Measurements from ENCODE around the gene MAP3K13. TPM values are rescaled to one million over a fixed set of nuclear protein-coding genes. Genes with fewer than 3 reads are reported as not detected.

The MAP3K13 gene
- total and polyA plus RNA-seq, 2 of the 13 experiments (the other 11 are each of a cell fraction or from before 2014, with no cell fraction given): 24.2 to 26.5 TPM

DNA sequence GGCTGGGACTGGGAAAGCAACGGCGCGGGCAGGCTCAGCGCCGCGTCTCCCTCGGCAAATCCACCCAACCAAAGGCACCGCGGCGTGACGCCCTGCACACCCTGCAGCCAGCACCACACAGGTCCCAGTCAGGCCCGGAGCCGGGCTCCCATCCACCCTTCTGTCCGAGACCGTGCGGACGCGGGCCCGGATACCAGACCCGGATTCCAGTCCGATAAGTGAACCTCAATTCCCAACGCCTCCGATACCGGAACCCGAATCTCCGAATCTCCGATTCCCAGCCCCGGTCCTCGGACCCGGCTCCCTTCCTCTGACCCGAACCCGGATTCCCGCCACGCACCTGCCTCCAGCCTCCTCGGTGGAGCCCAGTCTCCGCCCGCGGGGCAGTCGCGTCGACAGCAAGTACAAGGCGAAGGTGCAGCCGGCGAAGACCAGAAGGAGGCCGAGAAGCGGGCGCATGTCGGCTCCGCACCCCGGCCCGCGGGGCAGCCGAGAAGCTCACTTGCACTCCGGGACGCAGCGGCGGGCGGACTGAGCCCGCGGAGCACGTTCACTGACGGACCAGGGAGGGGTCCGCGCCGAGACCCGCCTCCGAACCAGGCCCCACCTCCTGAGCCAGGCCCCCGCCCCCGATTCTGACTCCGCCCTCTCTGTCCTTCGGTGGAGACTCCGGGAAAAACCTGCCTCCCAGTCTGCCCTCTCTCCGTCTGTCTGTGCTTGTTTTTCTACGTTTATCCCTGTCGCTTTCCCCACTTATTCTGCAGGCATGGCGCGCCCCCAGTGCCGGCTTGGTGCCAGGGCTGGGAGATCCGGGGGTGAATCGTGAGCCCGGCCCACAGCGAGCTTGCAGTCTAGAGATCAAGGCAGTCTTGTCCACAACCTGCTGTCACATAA is 135.8 kb downstream of the MAP3K13 start, which contains the start of gene TMEM41A (continued):
- TF ChIP-seq, protein P1, sequence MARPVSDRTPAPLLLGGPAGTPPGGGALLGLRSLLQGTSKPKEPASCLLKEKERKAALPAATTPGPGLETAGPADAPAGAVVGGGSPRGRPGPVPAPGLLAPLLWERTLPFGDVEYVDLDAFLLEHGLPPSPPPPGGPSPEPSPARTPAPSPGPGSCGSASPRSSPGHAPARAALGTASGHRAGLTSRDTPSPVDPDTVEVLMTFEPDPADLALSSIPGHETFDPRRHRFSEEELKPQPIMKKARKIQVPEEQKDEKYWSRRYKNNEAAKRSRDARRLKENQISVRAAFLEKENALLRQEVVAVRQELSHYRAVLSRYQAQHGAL (CRISPR knock-in tag; IDR thresholded peaks at IDR 0.05; ENCODE audit: not compliant biosample characterization): peak; percentile 14
- TF ChIP-seq, protein P2, sequence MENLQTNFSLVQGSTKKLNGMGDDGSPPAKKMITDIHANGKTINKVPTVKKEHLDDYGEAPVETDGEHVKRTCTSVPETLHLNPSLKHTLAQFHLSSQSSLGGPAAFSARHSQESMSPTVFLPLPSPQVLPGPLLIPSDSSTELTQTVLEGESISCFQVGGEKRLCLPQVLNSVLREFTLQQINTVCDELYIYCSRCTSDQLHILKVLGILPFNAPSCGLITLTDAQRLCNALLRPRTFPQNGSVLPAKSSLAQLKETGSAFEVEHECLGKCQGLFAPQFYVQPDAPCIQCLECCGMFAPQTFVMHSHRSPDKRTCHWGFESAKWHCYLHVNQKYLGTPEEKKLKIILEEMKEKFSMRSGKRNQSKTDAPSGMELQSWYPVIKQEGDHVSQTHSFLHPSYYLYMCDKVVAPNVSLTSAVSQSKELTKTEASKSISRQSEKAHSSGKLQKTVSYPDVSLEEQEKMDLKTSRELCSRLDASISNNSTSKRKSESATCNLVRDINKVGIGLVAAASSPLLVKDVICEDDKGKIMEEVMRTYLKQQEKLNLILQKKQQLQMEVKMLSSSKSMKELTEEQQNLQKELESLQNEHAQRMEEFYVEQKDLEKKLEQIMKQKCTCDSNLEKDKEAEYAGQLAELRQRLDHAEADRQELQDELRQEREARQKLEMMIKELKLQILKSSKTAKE (CRISPR knock-in tag; IDR thresholded peaks at IDR 0.05; ENCODE audit: borderline replicate concordance): no peak
- TF ChIP-seq, protein P3, sequence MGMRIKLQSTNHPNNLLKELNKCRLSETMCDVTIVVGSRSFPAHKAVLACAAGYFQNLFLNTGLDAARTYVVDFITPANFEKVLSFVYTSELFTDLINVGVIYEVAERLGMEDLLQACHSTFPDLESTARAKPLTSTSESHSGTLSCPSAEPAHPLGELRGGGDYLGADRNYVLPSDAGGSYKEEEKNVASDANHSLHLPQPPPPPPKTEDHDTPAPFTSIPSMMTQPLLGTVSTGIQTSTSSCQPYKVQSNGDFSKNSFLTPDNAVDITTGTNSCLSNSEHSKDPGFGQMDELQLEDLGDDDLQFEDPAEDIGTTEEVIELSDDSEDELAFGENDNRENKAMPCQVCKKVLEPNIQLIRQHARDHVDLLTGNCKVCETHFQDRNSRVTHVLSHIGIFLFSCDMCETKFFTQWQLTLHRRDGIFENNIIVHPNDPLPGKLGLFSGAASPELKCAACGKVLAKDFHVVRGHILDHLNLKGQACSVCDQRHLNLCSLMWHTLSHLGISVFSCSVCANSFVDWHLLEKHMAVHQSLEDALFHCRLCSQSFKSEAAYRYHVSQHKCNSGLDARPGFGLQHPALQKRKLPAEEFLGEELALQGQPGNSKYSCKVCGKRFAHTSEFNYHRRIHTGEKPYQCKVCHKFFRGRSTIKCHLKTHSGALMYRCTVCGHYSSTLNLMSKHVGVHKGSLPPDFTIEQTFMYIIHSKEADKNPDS (CRISPR knock-in tag; IDR thresholded peaks at IDR 0.05): 0 out of 2 replicates have a peak, but pooled peaks have one; percentile 48
- peak in 1 of 2 experiments; percentile 98; a peak in 2 of 4 replicates for TF ChIP-seq KLF16 (CRISPR knock-in tag; IDR thresholded peaks at IDR 0.05)
- TF ChIP-seq, protein P4, sequence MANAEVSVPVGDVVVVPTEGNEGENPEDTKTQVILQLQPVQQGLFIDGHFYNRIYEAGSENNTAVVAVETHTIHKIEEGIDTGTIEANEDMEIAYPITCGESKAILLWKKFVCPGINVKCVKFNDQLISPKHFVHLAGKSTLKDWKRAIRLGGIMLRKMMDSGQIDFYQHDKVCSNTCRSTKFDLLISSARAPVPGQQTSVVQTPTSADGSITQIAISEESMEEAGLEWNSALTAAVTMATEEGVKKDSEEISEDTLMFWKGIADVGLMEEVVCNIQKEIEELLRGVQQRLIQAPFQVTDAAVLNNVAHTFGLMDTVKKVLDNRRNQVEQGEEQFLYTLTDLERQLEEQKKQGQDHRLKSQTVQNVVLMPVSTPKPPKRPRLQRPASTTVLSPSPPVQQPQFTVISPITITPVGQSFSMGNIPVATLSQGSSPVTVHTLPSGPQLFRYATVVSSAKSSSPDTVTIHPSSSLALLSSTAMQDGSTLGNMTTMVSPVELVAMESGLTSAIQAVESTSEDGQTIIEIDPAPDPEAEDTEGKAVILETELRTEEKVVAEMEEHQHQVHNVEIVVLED (CRISPR knock-in tag; IDR thresholded peaks at IDR 0.05; ENCODE audit: borderline replicate concordance): peak; percentile 98
- TF ChIP-seq SKI (IDR thresholded peaks at IDR 0.05; ENCODE audit: partially characterized antibody): no peak
- TF ChIP-seq BRD4 (CRISPR knock-in tag; IDR thresholded peaks at IDR 0.05): peak; percentile 69
- TF ChIP-seq MIXL1 (CRISPR knock-in tag; IDR thresholded peaks at IDR 0.05): peak; percentile 71
- TF ChIP-seq ZNF607 (CRISPR knock-in tag; IDR thresholded peaks at IDR 0.05; ENCODE audit: borderline replicate concordance): peak; percentile 93; the same call in 1 of the 2 replicates
- TF ChIP-seq, protein P5, sequence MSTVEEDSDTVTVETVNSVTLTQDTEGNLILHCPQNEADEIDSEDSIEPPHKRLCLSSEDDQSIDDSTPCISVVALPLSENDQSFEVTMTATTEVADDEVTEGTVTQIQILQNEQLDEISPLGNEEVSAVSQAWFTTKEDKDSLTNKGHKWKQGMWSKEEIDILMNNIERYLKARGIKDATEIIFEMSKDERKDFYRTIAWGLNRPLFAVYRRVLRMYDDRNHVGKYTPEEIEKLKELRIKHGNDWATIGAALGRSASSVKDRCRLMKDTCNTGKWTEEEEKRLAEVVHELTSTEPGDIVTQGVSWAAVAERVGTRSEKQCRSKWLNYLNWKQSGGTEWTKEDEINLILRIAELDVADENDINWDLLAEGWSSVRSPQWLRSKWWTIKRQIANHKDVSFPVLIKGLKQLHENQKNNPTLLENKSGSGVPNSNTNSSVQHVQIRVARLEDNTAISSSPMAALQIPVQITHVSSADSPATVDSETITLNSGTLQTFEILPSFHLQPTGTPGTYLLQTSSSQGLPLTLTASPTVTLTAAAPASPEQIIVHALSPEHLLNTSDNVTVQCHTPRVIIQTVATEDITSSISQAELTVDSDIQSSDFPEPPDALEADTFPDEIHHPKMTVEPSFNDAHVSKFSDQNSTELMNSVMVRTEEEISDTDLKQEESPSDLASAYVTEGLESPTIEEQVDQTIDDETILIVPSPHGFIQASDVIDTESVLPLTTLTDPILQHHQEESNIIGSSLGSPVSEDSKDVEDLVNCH (CRISPR knock-in tag; IDR thresholded peaks at IDR 0.05): no peak
- no peak for TF ChIP-seq RORA (CRISPR knock-in tag; IDR thresholded peaks at IDR 0.05)
- TF ChIP-seq ZNF33A (CRISPR knock-in tag; IDR thresholded peaks at IDR 0.05; ENCODE audit: borderline replicate concordance): no peak
- peak; percentile 85 for TF ChIP-seq ZSCAN31 (CRISPR knock-in tag; IDR thresholded peaks at IDR 0.05; ENCODE audit: low read depth)
- TF ChIP-seq, protein P6, sequence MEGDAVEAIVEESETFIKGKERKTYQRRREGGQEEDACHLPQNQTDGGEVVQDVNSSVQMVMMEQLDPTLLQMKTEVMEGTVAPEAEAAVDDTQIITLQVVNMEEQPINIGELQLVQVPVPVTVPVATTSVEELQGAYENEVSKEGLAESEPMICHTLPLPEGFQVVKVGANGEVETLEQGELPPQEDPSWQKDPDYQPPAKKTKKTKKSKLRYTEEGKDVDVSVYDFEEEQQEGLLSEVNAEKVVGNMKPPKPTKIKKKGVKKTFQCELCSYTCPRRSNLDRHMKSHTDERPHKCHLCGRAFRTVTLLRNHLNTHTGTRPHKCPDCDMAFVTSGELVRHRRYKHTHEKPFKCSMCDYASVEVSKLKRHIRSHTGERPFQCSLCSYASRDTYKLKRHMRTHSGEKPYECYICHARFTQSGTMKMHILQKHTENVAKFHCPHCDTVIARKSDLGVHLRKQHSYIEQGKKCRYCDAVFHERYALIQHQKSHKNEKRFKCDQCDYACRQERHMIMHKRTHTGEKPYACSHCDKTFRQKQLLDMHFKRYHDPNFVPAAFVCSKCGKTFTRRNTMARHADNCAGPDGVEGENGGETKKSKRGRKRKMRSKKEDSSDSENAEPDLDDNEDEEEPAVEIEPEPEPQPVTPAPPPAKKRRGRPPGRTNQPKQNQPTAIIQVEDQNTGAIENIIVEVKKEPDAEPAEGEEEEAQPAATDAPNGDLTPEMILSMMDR (CRISPR knock-in tag; IDR thresholded peaks at IDR 0.05): peak; percentile 29
- TF ChIP-seq SMAD9 (CRISPR knock-in tag; IDR thresholded peaks at IDR 0.05): no peak
- TF ChIP-seq NFIB (CRISPR knock-in tag; IDR thresholded peaks at IDR 0.05; ENCODE audit: borderline replicate concordance): no peak

Data from HepG2 (cell line).